Ectodermal cell (in vitro differentiated cells): Measurements from ENCODE around the gene GNAS.
"Not testable (repeated sequence)": the region's sequence is repeated elsewhere in the genome, so short reads cannot be mapped to it uniquely, and the experiment has no call there.

Experiments used
- H3K27ac ChIP-seq: 2 replicates; pipeline ENCODE4 v1.7.0; 2013; ENCODE audit warnings: mild to moderate bottlenecking, low read depth, low read length; ENCODE audit not compliant: insufficient read depth, poor library complexity, severe bottlenecking
- H3K27me3 ChIP-seq: 2 replicates; pipeline ENCODE4 v1.7.0; 2013; ENCODE audit warnings: mild to moderate bottlenecking, low read length; ENCODE audit not compliant: insufficient read depth, control insufficient read depth, poor library complexity, severe bottlenecking
- H3K36me3 ChIP-seq: one replicate; pipeline ENCODE4 v1.7.0; 2013; ENCODE audit warnings: low read length; ENCODE audit not compliant: control insufficient read depth, insufficient read depth
- H3K4me1 ChIP-seq: one replicate; pipeline ENCODE4 v1.7.0; 2013; ENCODE audit warnings: low read length; ENCODE audit not compliant: control insufficient read depth, insufficient read depth
- H3K4me3 ChIP-seq: 2 replicates; pipeline ENCODE4 v1.7.0; 2013; ENCODE audit warnings: low read depth, low read length, control low read depth; ENCODE audit not compliant: insufficient read depth
- H3K9me3 ChIP-seq: 2 replicates; pipeline ENCODE4 v1.7.0; 2013; ENCODE audit warnings: mild to moderate bottlenecking, low read length, moderate library complexity; ENCODE audit not compliant: control insufficient read depth
- WGBS, 2 experiments: methylation state at CpG; one replicate each; pipeline ENCODE4 v1.1.7; 2013; ENCODE audit warnings: missing lambda C conversion rate in 2 of 2; 5-methylcytosine and 5-hydroxymethylcytosine counted together

GNAS gene

DNA sequence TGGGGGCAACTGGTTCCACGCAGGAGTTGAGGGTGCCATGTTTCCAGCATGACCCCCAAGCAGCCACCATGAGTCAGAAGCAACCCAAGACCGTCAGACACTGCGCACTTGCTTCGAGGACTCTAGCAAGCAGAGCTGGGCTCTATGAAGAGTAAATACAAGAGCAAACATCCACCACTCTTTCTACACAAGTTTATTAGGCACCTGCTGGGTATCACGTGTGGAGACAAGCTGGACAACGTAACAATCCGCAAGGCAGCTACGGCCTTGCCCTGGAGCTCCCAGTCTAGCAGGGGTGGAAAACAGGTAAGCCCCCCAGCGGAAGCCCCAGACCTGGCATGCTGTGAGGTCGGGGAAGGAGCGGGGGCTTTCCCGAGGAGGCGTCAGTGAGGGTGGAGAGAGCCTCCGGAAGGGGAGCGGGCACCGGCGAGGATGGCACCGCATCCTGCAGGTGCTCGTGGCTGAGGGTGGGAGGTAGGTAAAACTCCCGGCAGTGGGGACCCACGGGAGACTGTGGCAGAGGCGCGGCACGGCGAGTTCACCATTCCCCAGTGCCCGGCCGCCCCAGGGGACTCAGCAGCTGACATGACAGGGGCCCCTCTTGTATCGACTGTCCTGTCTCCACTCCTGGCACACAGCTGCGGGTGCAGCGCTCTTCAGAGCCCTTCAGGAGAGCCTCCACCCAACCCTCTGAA, 35.4 kb upstream of the GNAS start:
- H3K36me3 ChIP-seq: no peaks in the 10 kb centered on the region
- no peaks in the 10 kb centered on the region for H3K9me3 ChIP-seq
- 94 to 95% methylated on average over 30 of the region's 30 CpGs for WGBS, 2 experiments
- H3K27me3 ChIP-seq: no peaks in the 10 kb centered on the region
- H3K27ac ChIP-seq: no peak overlapping the region
- H3K4me1 ChIP-seq: no peaks in the 10 kb centered on the region
- no peak overlapping the region for H3K4me3 ChIP-seq

DNA sequence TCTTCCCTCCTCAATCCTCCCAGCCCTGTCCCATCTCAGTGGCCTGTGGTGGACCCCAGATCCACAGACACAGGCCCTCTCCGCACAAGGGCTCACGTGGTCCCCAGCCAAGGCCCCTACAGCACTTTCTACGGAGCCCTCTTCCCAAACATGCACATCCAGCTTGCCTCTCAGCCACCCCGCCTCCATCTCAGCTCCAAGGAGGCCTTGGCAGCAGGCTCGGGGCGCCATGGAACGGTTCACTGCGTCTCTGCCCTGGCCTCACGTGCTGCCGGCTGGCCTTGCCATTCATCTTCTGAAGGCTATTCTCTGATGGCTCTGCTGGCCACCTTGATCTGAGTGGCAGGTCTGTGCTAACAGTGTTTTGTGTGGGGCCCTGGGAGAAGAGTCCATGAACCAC, 34.8 kb upstream of the GNAS start:
- no peaks in the 10 kb centered on the region for H3K27me3 ChIP-seq
- no peak overlapping the region for H3K4me3 ChIP-seq
- no peaks in the 10 kb centered on the region for H3K4me1 ChIP-seq
- no peak overlapping the region for H3K27ac ChIP-seq
- no peaks in the 10 kb centered on the region for H3K9me3 ChIP-seq
- 95% methylated on average over 10 of the region's 10 CpGs for WGBS, 2 experiments
- H3K36me3 ChIP-seq: no peaks in the 10 kb centered on the region

DNA sequence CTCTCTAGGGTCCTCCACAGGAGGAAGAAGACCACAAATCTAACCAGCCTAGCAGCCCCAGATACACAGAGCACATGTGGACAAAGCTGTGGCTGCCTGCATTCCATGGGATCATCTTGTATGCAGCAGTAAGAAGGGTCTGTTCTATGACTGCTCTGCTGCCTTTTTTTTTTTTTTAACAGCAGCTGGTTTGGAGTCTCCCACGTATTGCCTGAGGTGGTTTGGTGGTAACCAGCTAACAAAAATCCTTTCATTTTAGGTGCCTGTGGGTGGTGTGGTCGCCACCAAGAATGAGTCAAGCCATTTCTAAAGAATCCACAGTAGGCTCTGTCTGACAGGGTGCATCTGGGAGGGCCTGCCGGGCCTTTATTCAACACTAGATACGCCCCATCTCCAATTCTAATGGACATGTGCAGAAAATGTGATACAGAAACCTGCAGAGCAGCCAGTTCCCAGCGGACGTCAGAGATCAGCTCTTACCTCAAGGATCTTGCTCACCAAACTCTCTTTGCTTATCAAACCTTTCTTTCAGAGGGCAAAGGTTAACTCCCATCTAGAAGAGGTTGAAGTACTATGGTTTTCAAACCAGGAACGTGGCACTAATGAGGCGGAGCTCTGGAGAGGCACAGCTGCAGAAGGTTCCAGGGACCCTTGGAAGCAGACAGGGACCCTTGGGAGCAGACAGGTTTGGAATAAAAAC, 33.8 kb upstream of the GNAS start:
- H3K4me3 ChIP-seq: no peak overlapping the region
- no peaks in the 10 kb centered on the region for H3K4me1 ChIP-seq
- no peaks in the 10 kb centered on the region for H3K36me3 ChIP-seq
- 91 to 95% methylated on average over 8 of the region's 8 CpGs for WGBS, 2 experiments
- H3K27me3 ChIP-seq: no peaks in the 10 kb centered on the region
- H3K27ac ChIP-seq: no peak overlapping the region
- H3K9me3 ChIP-seq: no peaks in the 10 kb centered on the region

DNA sequence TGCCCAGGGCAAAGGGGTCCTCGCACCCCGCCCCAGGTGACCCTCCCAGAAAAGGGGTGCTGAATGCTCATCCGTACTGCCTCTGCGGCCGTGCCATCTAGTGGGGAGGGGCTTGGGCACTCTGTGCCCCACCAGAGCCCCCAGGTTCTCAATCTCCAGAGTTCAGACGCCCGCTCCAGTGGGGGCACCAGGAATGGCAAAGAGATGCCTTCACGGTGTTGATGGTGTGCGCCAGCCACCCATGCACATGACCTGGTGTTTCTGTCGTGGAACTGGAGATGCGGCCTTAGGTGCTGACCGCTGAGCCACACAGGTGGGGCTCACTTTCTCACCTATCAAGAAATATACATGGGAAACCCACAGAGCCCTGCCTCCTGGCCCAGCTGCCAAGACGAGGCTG, 32.6 kb upstream of the GNAS start:
- Histone ChIP-seq H3K27me3 (no peaks in the 10 kb centered on the region), H3K27ac (no peak overlapping the region)
- 95% methylated on average over 13 of the region's 13 CpGs for WGBS, 2 experiments

DNA sequence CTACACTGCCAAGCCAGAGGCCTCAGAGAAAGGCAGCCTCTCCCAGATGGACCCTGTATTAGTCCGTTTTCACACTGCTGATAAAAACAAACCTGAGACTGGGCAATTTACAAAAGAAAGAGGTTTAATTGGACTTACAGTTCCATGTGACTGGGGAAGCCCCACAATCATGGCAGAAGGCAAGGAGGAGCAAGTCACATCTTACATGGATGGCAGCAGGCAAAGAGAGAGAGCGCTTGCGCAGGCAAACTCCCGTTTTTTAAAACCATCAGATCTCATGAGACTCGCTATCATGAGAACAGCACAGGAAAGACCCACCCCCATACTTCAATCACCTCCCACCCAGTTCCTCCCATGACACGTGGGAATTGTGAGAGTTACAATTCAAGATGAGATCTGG, 32.0 kb upstream of the GNAS start:
- not testable (repeated sequence) for H3K9me3 ChIP-seq, H3K36me3 ChIP-seq, H3K4me1 ChIP-seq, H3K27ac ChIP-seq, H3K4me3 ChIP-seq, H3K27me3 ChIP-seq
- 94 to 95% methylated on average over 6 of the region's 6 CpGs for WGBS, 2 experiments

More for the DNA sequence above, 32.6 kb upstream of the GNAS start:
- Histone ChIP-seq H3K4me1 (no peaks in the 10 kb centered on the region), H3K4me3 (no peak overlapping the region), H3K9me3 (no peaks in the 10 kb centered on the region), H3K36me3 (no peaks in the 10 kb centered on the region)

DNA sequence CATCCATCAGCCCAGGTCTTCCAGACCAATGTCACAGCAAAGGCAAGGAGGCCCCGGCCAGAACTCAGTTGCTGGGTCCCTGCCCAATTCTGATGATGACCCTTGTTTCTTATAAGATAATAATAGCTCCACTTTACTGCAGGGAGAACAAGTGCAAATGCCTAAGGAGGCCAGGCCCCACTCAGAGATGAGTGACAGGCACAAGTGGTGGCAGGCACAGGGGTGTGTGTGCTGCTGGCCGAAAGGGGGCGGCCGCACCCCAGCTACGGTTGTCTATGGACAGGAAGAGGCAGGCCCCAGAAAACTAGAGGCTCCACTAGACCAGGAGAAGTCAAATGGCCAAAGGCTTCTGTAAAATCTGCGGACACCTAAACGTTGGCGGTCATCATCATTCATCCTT, 30.4 kb upstream of the GNAS start:
- Histone ChIP-seq H3K36me3 (no peaks in the 10 kb centered on the region), H3K9me3 (no peaks in the 10 kb centered on the region), H3K4me3 (no peak overlapping the region), H3K4me1 (no peaks in the 10 kb centered on the region), H3K27me3 (no peaks in the 10 kb centered on the region), H3K27ac (no peak overlapping the region)
- 91 to 92% methylated on average over 8 of the region's 8 CpGs for WGBS, 2 experiments

DNA sequence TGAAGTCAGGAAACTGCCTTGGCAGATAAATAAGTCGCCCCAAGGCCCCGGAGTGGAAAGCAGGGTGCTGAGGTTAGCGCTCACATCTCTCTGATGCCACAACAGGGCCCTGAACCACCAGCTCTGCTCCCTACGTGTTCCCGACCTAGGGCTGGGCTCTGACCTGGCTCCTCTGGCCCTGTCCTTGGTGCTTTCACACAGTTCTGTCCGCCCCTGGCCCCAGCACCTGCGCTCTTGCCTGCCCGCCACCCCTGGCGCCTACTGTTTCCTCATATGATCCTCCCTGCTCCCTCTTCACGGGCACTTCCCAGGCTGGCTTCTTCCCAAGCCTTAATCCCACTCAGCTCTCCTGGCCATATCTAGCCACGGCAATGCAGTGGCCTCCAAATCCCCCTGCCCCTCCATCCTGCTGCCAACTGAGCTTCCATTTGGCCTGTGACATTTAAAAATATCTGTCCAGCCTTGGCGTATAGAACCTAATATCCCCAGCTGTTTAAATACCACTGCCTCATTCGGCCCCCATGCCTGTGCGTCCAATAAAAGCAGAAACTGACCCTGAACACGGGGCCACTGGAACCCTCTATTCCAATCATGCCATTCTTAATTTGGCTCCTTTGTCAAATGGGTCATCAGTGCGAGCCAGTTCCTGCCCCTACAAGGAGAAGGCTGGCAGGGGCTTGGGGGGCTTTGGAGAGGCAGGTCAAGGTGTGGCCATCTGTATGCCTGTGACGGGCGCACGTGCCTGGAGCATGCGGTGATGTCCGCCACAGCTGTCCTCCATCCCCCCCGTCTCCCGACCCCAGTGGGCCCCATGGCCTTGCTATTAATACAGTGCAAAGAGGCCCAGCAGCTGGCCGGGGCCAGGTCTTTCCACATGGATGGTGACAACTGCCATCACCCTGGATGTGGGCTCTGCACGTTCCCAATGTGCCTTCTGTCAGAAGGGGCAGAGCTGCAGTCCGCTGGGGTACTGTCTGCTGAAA, 29.5 kb upstream of the GNAS start:
- Histone ChIP-seq H3K4me3 (no peak overlapping the region), H3K4me1 (no peaks in the 10 kb centered on the region), H3K36me3 (no peaks in the 10 kb centered on the region), H3K27ac (no peak overlapping the region), H3K27me3 (no peaks in the 10 kb centered on the region), H3K9me3 (no peaks in the 10 kb centered on the region)
- WGBS, 2 experiments: 94 to 95% methylated on average over 26 of the region's 26 CpGs

DNA sequence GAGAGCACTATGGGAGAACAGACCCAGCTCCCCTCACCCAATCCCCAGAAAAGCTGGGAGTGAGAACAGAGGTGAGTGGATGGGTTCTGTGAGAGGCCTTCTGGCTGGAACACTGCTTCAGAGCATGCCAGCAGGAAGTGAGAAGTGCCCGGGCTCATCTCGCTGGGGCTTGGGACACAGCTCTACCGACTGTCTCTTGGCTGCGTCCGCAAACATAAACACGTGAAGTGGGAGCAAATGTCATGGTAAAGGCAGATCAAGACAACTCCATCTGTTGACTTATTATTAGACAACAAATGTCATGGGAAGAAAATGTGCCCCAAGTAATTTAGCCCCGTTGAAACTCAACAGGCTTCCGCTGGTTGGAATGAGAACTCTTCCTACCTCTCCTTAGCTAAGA, 27.7 kb upstream of the GNAS start:
- Histone ChIP-seq H3K4me1 (no peaks in the 10 kb centered on the region), H3K4me3 (no peak overlapping the region), H3K27me3 (no peaks in the 10 kb centered on the region), H3K9me3 (no peaks in the 10 kb centered on the region), H3K27ac (no peak overlapping the region), H3K36me3 (no peaks in the 10 kb centered on the region)
- 94 to 95% methylated on average over 8 of the region's 8 CpGs for WGBS, 2 experiments

DNA sequence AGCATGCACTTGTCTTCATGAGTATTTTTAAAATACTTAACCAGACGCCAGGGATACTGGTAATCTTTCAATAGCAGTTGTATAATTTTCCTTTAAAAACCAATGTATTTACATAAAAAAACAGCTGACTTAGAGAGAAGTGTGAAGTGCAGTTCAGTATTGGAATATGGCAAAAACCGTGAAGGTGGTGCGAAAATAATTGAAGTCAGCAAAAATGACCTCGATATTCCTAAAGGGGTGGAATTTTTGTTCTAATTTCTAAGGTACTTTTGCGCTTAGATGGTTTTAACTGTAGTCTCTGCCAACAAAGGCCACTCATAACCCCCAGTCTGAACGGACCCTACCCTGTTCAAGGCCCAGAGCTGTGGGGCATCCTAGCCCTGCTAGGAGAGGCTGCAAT, 27.1 kb upstream of the GNAS start:
- H3K36me3 ChIP-seq: no peaks in the 10 kb centered on the region
- H3K9me3 ChIP-seq: no peaks in the 10 kb centered on the region
- WGBS, 2 experiments: 94 to 95% methylated on average over 5 to 6 of the region's 6 CpGs
- no peaks in the 10 kb centered on the region for H3K4me1 ChIP-seq
- H3K27ac ChIP-seq: no peak overlapping the region
- H3K27me3 ChIP-seq: no peaks in the 10 kb centered on the region
- no peak overlapping the region for H3K4me3 ChIP-seq

DNA sequence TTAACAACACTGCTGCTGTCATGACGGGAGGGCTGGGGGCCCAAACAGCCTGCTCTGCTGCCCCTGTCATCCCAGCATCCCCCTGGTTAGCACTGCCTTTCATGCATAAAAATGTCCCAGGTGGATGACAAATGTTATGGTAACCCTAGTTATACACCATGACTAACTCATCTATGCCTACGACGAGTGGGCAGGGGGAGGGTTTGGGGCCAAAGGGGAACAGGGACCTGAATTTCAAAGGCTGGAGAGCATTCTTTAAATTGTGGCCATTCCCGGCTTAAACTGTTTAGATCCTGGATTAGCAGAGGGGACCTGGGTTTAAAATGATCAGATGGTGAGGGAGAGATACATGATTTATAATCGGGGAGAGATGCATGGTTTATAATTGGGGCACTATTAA, 26.2 kb upstream of the GNAS start:
- H3K36me3 ChIP-seq: no peaks in the 10 kb centered on the region
- no peak overlapping the region for H3K27ac ChIP-seq
- H3K4me3 ChIP-seq: no peak overlapping the region
- no peaks in the 10 kb centered on the region for H3K9me3 ChIP-seq
- H3K27me3 ChIP-seq: no peaks in the 10 kb centered on the region
- no peaks in the 10 kb centered on the region for H3K4me1 ChIP-seq
- 89 to 90% methylated on average over 5 of the region's 5 CpGs for WGBS, 2 experiments
